ENCODE results near the gene NRXN3. TPM values are rescaled to one million over a fixed set of nuclear protein-coding genes. Genes with fewer than 3 reads are reported as not detected.

The NRXN3 gene
- total RNA-seq, 4 donors from 2014 or later = 0.19 to 1.4 (median 0.40) TPM

GRCh38 chr14:79809849-79810612 lies 1639.9 kb downstream of the NRXN3 start:
- ATAC-seq (ENCODE audit: low FRiP score) (no peak), DNase-seq (ENCODE audit: low spot score) (no peak)
- TF ChIP-seq, protein P1, sequence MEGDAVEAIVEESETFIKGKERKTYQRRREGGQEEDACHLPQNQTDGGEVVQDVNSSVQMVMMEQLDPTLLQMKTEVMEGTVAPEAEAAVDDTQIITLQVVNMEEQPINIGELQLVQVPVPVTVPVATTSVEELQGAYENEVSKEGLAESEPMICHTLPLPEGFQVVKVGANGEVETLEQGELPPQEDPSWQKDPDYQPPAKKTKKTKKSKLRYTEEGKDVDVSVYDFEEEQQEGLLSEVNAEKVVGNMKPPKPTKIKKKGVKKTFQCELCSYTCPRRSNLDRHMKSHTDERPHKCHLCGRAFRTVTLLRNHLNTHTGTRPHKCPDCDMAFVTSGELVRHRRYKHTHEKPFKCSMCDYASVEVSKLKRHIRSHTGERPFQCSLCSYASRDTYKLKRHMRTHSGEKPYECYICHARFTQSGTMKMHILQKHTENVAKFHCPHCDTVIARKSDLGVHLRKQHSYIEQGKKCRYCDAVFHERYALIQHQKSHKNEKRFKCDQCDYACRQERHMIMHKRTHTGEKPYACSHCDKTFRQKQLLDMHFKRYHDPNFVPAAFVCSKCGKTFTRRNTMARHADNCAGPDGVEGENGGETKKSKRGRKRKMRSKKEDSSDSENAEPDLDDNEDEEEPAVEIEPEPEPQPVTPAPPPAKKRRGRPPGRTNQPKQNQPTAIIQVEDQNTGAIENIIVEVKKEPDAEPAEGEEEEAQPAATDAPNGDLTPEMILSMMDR (IDR thresholded peaks at IDR 0.05) = no peak

- no peak for ATAC-seq (ENCODE audit: low FRiP score)
- no peak for DNase-seq (ENCODE audit: low spot score)
- TF ChIP-seq, protein P1 (IDR thresholded peaks at IDR 0.05) = no peak
Observed at GRCh38 chr14:79820866-79821535, 1650.8 kb downstream of the NRXN3 start.

GRCh38 chr14:79822034-79822433 lies 1651.9 kb downstream of the NRXN3 start:
- TF ChIP-seq, protein P1 (IDR thresholded peaks at IDR 0.05) = no peak
- no peak for DNase-seq (ENCODE audit: low spot score)
- ATAC-seq (ENCODE audit: low FRiP score) = no peak

DNA sequence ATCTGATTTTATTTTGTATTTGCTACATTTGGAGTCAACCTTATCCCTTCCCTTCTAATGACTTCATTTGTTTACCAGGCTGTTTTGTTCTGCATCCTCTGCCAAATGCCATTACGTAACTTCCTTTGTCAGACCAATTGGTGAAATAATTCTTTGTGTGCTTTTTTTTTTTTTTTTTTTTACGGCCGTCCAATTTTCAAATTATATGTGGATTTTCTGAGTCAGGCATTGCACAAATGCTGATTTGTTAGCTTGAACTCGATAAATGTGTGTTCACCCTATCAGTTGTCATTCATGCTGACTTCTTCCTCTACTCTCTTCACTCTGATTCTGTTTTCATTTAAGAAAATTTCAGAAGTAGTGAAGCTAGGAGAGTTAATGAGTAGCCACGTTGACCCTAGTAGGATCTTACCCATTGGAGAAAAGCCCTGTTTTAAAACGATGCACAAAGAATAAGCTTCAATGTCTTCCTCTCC lies 1654.9 kb downstream of the NRXN3 start:
- no peak for ATAC-seq (ENCODE audit: low FRiP score)
- TF ChIP-seq, protein P1 (IDR thresholded peaks at IDR 0.05) = no peak
- DNase-seq (ENCODE audit: low spot score) = no peak

- DNase-seq (ENCODE audit: low spot score) (no peak), ATAC-seq (ENCODE audit: low FRiP score) (no peak)
- TF ChIP-seq, protein P1 (IDR thresholded peaks at IDR 0.05) = no peak
Observed at GRCh38 chr14:79826362-79826761, 1656.2 kb downstream of the NRXN3 start.

GRCh38 chr14:79829405-79830166 lies 1659.4 kb downstream of the NRXN3 start:
- DNase-seq (ENCODE audit: low spot score) (no peak), ATAC-seq (ENCODE audit: low FRiP score) (no peak)
- TF ChIP-seq, protein P1 (IDR thresholded peaks at IDR 0.05) = no peak

All from omental fat pad (tissue), 4 donors.